HL-60 (cell line): ENCODE data around the gene ONECUT2.

Experiments
- DNase-seq, 2 experiments: peaks; one replicate each; pipeline ENCODE4 v3.0.0-alpha.2; 2010 to 2020; ENCODE audit warnings: low read depth in 1 of 2, low spot score in 1 of 2
- H3K27ac ChIP-seq: fragments of 250-450 bp; sonication (Bioruptor Pico); replicated peaks from 2 replicates; pipeline ENCODE4 v1.5.1; 2020; ENCODE audit warnings: mild to moderate bottlenecking, moderate library complexity
- H3K27me3 ChIP-seq: fragments of 250-450 bp; sonication (Bioruptor Pico); 2 replicates; pipeline ENCODE4 v1.5.1; 2021; ENCODE audit warnings: mild to moderate bottlenecking, moderate library complexity; ENCODE audit not compliant: insufficient read depth, poor library complexity, severe bottlenecking
- H3K4me3 ChIP-seq: replicated peaks from 2 replicates; pipeline ENCODE4 v1.5.1; 2011; ENCODE audit warnings: mild to moderate bottlenecking, control low read depth, low read length; ENCODE audit not compliant: insufficient read depth
- CTCF ChIP-seq: IDR thresholded peaks from one replicate; pipeline ENCODE4 v1.5.1; 2011; ENCODE audit warnings: low read length, control low read depth, inconsistent platforms; ENCODE audit not compliant: insufficient read depth
- GABPA ChIP-seq: IDR thresholded peaks from 2 replicates; pipeline ENCODE4 v1.6.1; 2012; ENCODE audit warnings: low read depth
- POLR2AphosphoS5 ChIP-seq: IDR thresholded peaks from 2 replicates; pipeline ENCODE4 v1.6.1; 2012; ENCODE audit warnings: low read depth
- REST ChIP-seq: IDR thresholded peaks from 2 replicates; pipeline ENCODE4 v1.6.1; 2012; ENCODE audit warnings: low read depth; ENCODE audit not compliant: insufficient replicate concordance
- SPI1 ChIP-seq: IDR thresholded peaks from 2 replicates; pipeline ENCODE4 v1.6.1; 2012; ENCODE audit warnings: low read depth, mild to moderate bottlenecking, borderline replicate concordance

The ONECUT2 gene

GRCh38 chr18:57447154-57447621 is 12.0 kb downstream of the ONECUT2 start:
- peak in 1 of 2 experiments; percentile 25 for DNase-seq
- TF ChIP-seq REST (peak; percentile 97), CTCF (no peak), POLR2AphosphoS5 (no peak), GABPA (no peak), SPI1 (peak; percentile 22; the same call in 1 of the 2 replicates)
- Histone ChIP-seq H3K27me3 (peaks cover 42% of the 10 kb centered on the region), H3K27ac (no peak overlapping the region), H3K4me3 (no peak overlapping the region)

GRCh38 chr18:57455576-57456129 is 20.5 kb downstream of the ONECUT2 start:
- no peak overlapping the region for H3K27ac ChIP-seq
- no peak overlapping the region for H3K4me3 ChIP-seq
- peaks cover 15% of the 10 kb centered on the region for H3K27me3 ChIP-seq
- TF ChIP-seq POLR2AphosphoS5 (no peak), REST (no peak), CTCF (no peak), GABPA (no peak), SPI1 (no peak)
- no peak for DNase-seq

- peaks cover 11% of the 10 kb centered on the region for H3K27me3 ChIP-seq
- DNase-seq = no peak
- no peak overlapping the region for H3K4me3 ChIP-seq
- no peak overlapping the region for H3K27ac ChIP-seq
- TF ChIP-seq POLR2AphosphoS5 (no peak), SPI1 (no peak), CTCF (no peak), GABPA (no peak), REST (no peak)
Measured at GRCh38 chr18:57461652-57462269, 26.6 kb downstream of the ONECUT2 start.
